Ovary (tissue), 3 donors: ENCODE results near the gene ZNF292.

Experiments
- CTCF ChIP-seq, 3 donors: fragments of 450-650 bp in 2 of 3; fragments of 200-600 bp in 1 of 3; IDR thresholded peaks; one replicate each; pipeline versions ENCODE4 v1.5.1 to v1.8.0; 2016 to 2022; ENCODE audit warnings: antibody characterized with exemption in 3 of 3, mild to moderate bottlenecking in 1 of 3
- POLR2A ChIP-seq: fragments of 450-650 bp; IDR thresholded peaks from one replicate; pipeline ENCODE4 v1.6.1; 2017; ENCODE audit warnings: antibody characterized with exemption, mild to moderate bottlenecking, moderate library complexity
- donor health status: DM: no; HTN: no; CAD: no.

GRCh38 chr6:87261534-87261933, 106.2 kb downstream of the ZNF292 start:
- no peak for TF ChIP-seq CTCF (IDR thresholded peaks at IDR 0.05)
- no peak for TF ChIP-seq POLR2A
